Liver (tissue), 9 donors: ENCODE results near the gene CASP3. TPM values are rescaled to one million over a fixed set of nuclear protein-coding genes. Genes with fewer than 3 reads are reported as not detected.

Source experiments
- DNase-seq: peaks from one replicate; pipeline ENCODE4 v3.0.0-alpha.2; 2017; ENCODE audit warnings: low spot score
- H3K27ac ChIP-seq, 2 donors: one replicate each; pipeline ENCODE4 v1.7.0; 2013; ENCODE audit warnings: inconsistent platforms in 2 of 2, low read length in 2 of 2, control low read depth in 1 of 2, low read depth in 1 of 2, mild to moderate bottlenecking in 1 of 2
- H3K27me3 ChIP-seq, 4 donors: one replicate each; pipeline versions ENCODE4 v1.6.1 to v1.7.0; 2013; ENCODE audit warnings: low read length in 3 of 4, inconsistent platforms in 1 of 4, mild to moderate bottlenecking in 1 of 4, moderate library complexity in 1 of 4; ENCODE audit not compliant: control insufficient read depth in 4 of 4, insufficient read depth in 4 of 4
- H3K36me3 ChIP-seq, 4 donors: one replicate each; pipeline versions ENCODE4 v1.6.1 to v1.7.0; 2013; ENCODE audit warnings: low read length in 3 of 4, mild to moderate bottlenecking in 3 of 4, low read depth in 1 of 4, moderate library complexity in 1 of 4; ENCODE audit not compliant: control insufficient read depth in 4 of 4, insufficient read depth in 3 of 4
- H3K4me1 ChIP-seq, 4 donors: one replicate each; pipeline versions ENCODE4 v1.6.1 to v1.7.0; 2013; ENCODE audit warnings: low read length in 3 of 4, mild to moderate bottlenecking in 3 of 4, moderate library complexity in 1 of 4; ENCODE audit not compliant: control insufficient read depth in 4 of 4, insufficient read depth in 4 of 4
- H3K4me3 ChIP-seq, 3 donors: one replicate each; pipeline versions ENCODE4 v1.6.1 to v1.7.0; 2013; ENCODE audit warnings: low read length in 3 of 3, control low read depth in 1 of 3, low read depth in 1 of 3, mild to moderate bottlenecking in 1 of 3
- H3K9ac ChIP-seq, 2 donors: one replicate each; pipeline ENCODE4 v1.7.0; 2013; ENCODE audit warnings: low read length in 2 of 2, mild to moderate bottlenecking in 2 of 2, moderate library complexity in 2 of 2, control low read depth in 1 of 2, low read depth in 1 of 2
- H3K9me3 ChIP-seq, 4 donors: one replicate each; pipeline versions ENCODE4 v1.6.1 to v1.7.0; 2013; ENCODE audit warnings: low read length in 3 of 4; ENCODE audit not compliant: control insufficient read depth in 4 of 4
- CTCF ChIP-seq: fragments of 150-350 bp; IDR thresholded peaks from 2 replicates; pipeline ENCODE4 v1.5.1; 2017; ENCODE audit warnings: improper control_type of control experiment, low read depth, low read length; ENCODE audit not compliant: missing input control
- EGR1 ChIP-seq, 2 donors: IDR thresholded peaks; 2 replicates each; pipeline ENCODE4 v1.6.1; 2016 to 2018; ENCODE audit warnings: antibody characterized with exemption in 2 of 2, low read depth in 2 of 2
- FOXA2 ChIP-seq: IDR thresholded peaks from 2 replicates; pipeline ENCODE4 v1.6.1; 2016; ENCODE audit warnings: antibody characterized with exemption
- GABPA ChIP-seq, 2 donors: IDR thresholded peaks in 1 of 2; conservative IDR thresholded peaks in 1 of 2; 2 replicates each; pipeline ENCODE4 v1.6.1; 2016; ENCODE audit warnings: antibody characterized with exemption in 2 of 2, mild to moderate bottlenecking in 1 of 2, moderate library complexity in 1 of 2
- HNF4A ChIP-seq, 2 donors: conservative IDR thresholded peaks; 2 replicates each; pipeline ENCODE4 v1.6.1; 2016; ENCODE audit warnings: antibody characterized with exemption in 2 of 2, mild to moderate bottlenecking in 2 of 2
- HNF4G ChIP-seq: IDR thresholded peaks from 2 replicates; pipeline ENCODE4 v1.6.1; 2016; ENCODE audit warnings: antibody characterized with exemption
- NR2F2 ChIP-seq: IDR thresholded peaks from 2 replicates; pipeline ENCODE4 v1.6.1; 2016; ENCODE audit warnings: antibody characterized with exemption
- REST ChIP-seq: IDR thresholded peaks from 2 replicates; pipeline ENCODE4 v1.6.1; 2016; ENCODE audit warnings: antibody characterized with exemption, mild to moderate bottlenecking
- RXRA ChIP-seq, 2 donors: IDR thresholded peaks; 2 replicates each; pipeline ENCODE4 v1.6.1; 2017 to 2018; ENCODE audit warnings: antibody characterized with exemption in 2 of 2, mild to moderate bottlenecking in 1 of 2
- SP1 ChIP-seq: IDR thresholded peaks from 2 replicates; pipeline ENCODE4 v1.6.1; 2018; ENCODE audit warnings: antibody characterized with exemption, mild to moderate bottlenecking
- TAF1 ChIP-seq: conservative IDR thresholded peaks from 2 replicates; pipeline ENCODE4 v1.6.1; 2016; ENCODE audit warnings: antibody characterized with exemption, mild to moderate bottlenecking
- WGBS: extraction: QIAGEN DNeasy Blood & Tissue Kit; methylation state at CpG from one replicate; pipeline ENCODE4 v1.1.7; 2013; 5-methylcytosine and 5-hydroxymethylcytosine counted together
- polyA plus RNA-seq, 2 donors: library from polyadenylated mRNA; stranded (reverse) in 1 of 2; unstranded in 1 of 2; fragments of 200-250 nt in 1 of 2; fragments of >200 nt in 1 of 2; fragmentation: Nextera tagmentation in 1 of 2; extraction: Ambion mirVana in 1 of 2; gene quantifications; one replicate each; pipeline versions ENCODE4 v1.2.1 to v1.2.3, GENCODE V29; 2013 to 2015
- total RNA-seq, 2 donors: library from RNA; depleted of rRNA; stranded (reverse); fragments of >200 nt; gene quantifications; one replicate each; pipeline ENCODE4 v1.2.3, GENCODE V29; 2014
- donor health status: healthy.
- donor health status: healthy.
- donor health status: healthy.
- donor health status: healthy.
- donor health status: healthy.

CASP3 gene
- total and polyA plus RNA-seq, 4 donors, result 7.8 to 30.1 (median 11.8) TPM

GRCh38 chr4:184672741-184673140, 23.5 kb upstream of the CASP3 start (continued):
- TF ChIP-seq SP1 (no peak), HNF4A (conservative IDR thresholded peaks at IDR 0.05) (no peak), NR2F2 (no peak), FOXA2 (no peak)

- Histone ChIP-seq H3K4me1 (peaks cover 0 to 10% (median 1%) of the 10 kb centered on the region in 4 donors), H3K27ac (no peak overlapping the region), H3K4me3 (no peak overlapping the region), H3K36me3 (peaks cover 0 to 17% (median 10%) of the 10 kb centered on the region in 4 donors), H3K9me3 (no peaks in the 10 kb centered on the region), H3K27me3 (no peaks in the 10 kb centered on the region), H3K9ac (no peak overlapping the region)
- no peak for TF ChIP-seq NR2F2
- TF ChIP-seq CTCF, result no peak
- no peak for TF ChIP-seq GABPA (IDR thresholded peaks at IDR 0.05 in 1 of 2, conservative IDR thresholded peaks at IDR 0.05 in 1 of 2)
- TF ChIP-seq HNF4A (conservative IDR thresholded peaks at IDR 0.05), result no peak
- TF ChIP-seq SP1, result no peak
- 92% methylated on average over 9 of the region's 9 CpGs for WGBS
- no peak for DNase-seq
Measured at GRCh38 chr4:184671101-184671500, 21.9 kb upstream of the CASP3 start.

- WGBS, result 95% methylated on average over 7 of the region's 7 CpGs
- no peak overlapping the region for H3K27ac ChIP-seq
- H3K4me1 ChIP-seq, result peaks cover 0 to 11% (median 1%) of the 10 kb centered on the region in 4 donors
- no peaks in the 10 kb centered on the region for H3K27me3 ChIP-seq
- H3K9ac ChIP-seq, result no peak overlapping the region
- peaks cover 0 to 15% (median 9%) of the 10 kb centered on the region in 4 donors for H3K36me3 ChIP-seq
- no peak overlapping the region for H3K4me3 ChIP-seq
- DNase-seq, result no peak
- H3K9me3 ChIP-seq, result no peaks in the 10 kb centered on the region
- no peak for TF ChIP-seq HNF4A (conservative IDR thresholded peaks at IDR 0.05)
- TF ChIP-seq TAF1, result no peak
- no peak for TF ChIP-seq RXRA (IDR thresholded peaks at IDR 0.05)
- TF ChIP-seq EGR1 (IDR thresholded peaks at IDR 0.05; ENCODE audit: low read depth in 2 of 2), result no peak
- no peak for TF ChIP-seq HNF4G
- TF ChIP-seq SP1, result no peak
- TF ChIP-seq REST, result no peak
Measured at GRCh38 chr4:184669251-184669650, 20.0 kb upstream of the CASP3 start.
